HG03097 (cell line): ENCODE measurements around the gene PBRM1.

Experiments used
- ATAC-seq: cut with Tn5 transposase; IDR thresholded peaks from one replicate; pipeline ENCODE4 v1.9.1; 2021; ENCODE audit not compliant: unreplicated experiment, low FRiP score

Gene PBRM1

GRCh38 chr3:52537726-52538421 is 147.8 kb downstream of the PBRM1 start:
- no peak for ATAC-seq

DNA sequence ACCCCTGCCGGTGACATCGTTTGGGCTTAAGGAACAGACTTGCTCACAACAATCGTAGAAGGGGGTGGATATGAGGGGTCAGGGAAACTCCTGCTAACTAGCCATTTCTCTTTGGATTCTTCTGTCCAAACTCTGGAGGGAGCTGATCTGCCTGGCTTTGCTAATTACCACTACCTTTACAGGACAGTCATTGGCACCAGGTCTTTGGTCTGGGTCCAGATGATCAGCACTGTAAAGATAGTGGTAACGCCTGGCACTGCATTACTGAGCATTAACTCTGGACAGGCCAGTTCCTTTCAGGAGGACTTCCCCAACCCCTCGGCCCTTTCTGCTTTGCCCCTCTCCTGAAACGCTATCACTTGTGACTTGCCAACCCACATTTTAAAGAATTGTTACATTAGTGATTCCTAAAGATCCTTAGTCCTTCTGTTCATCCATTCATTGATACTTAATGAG is 148.5 kb downstream of the PBRM1 start:
- no peak for ATAC-seq

DNA sequence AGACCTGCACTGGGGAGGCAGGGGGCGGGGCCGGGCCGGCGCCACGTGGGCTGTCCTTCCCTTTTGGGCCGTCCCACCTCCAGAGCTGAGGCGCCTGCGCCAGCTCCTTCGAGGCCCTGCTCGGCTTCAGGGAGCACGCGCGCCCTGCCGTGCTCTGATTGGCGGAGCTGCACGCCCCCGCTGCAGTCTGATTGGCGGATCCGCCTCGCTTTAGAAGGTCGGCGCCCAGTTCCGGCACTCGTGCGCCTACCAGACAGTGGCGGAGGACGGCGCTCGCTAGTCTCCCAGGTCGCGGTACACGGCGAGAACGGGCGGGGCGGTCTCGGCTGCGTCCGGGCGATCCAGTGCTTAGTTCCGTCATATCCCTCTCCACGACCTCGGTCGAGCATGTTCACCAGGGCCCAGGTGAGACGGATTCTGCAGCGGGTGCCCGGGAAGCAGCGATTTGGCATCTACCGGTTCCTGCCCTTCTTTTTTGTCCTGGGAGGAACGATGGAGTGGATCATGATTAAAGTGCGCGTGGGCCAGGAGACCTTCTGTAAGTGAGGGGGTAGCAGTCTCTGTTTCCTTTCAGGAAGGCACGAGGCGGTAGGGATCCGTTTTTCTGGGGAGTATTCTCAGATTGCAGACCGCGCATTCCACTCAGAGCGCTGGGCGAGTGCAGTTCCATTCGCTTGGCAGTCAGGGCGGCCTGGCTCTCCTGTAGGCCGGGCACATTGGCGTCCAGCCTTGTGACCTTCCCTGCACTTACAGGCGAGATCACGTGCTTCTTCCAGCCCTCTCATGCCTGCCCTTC is 149.1 kb downstream of the PBRM1 start, which contains the start of gene UQCC5:
Gene UQCC5, plus strand, starts transcription at position 237 of the 796 bp plus-strand sequence. Its CDS starts 151 bp downstream, at position 388.
- ATAC-seq = peak; percentile 84

DNA sequence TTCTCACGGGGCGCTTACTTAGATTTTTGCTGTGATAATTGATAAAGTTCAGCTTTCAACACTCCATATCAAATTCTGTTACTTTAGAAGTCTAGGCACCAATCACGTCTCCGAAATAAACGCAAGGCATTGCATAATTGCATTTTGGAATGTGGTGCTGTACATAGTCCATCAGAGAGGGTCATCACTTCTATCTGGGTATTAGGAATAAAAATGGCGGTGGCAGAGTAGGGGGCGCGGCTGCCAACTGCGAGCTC is 149.7 kb downstream of the PBRM1 start:
- no peak for ATAC-seq

GRCh38 chr3:52535411-52536111 is 150.2 kb downstream of the PBRM1 start:
- ATAC-seq = no peak

GRCh38 chr3:52534281-52535183 is 151.2 kb downstream of the PBRM1 start:
- no peak for ATAC-seq

DNA sequence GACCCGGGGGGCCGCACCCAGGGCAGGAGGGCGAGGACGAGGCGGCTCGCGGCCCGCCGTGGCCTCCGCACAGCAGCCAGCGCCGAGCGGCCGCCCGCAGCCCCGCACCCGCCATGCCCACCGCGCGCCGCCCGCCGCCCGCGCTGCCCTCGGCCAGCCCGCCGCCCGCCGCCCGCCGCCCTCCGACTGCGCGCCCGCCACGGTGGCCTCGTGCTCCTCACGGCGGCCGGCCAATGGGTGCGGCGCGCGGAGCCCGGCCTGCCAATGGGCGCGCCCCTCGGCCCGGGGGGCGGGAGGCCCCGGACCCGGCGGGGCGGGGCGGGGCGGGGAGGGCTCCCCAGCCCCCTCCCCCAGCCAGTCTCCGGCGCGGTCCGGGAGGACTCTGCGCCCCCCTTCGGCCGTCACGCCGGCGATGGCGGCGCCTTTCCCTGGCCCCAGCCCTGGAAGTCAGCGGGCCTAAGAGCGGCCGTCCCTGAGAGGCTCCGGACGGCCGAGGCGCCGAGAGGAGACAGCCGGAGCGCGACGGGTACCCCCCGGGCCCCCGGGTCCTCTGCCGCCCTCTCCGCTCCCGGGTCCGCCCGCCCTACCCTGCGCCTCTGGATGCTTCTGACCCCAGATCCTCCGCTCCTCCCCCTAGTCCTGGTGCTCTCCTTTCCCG is 152.0 kb downstream of the PBRM1 start, which contains the start of gene NT5DC2:
Gene NT5DC2, minus strand, starts transcription at position 235 of the 658 bp plus-strand sequence. Its CDS starts 120 bp downstream, at position 115.
- no peak for ATAC-seq

GRCh38 chr3:52532838-52533622 is 152.7 kb downstream of the PBRM1 start:
- ATAC-seq = no peak

DNA sequence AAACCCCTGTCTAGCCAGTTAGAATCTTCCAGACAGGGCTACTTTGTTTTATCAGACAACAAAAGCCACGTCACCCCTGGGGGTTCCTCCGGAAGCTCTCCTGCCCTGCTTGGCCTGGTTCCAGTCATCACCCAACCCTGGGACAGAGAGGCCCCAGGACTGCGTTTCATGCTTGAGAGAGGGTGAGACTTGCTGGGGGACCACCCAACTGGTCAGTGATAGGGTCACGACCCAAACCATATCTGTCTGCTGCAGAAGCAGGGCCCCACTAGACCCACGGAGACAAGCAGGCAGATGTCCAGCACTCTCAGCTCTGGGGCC is 153.2 kb downstream of the PBRM1 start:
- ATAC-seq = no peak

- ATAC-seq = no peak
Measured at GRCh38 chr3:52531860-52532516, 153.7 kb downstream of the PBRM1 start.

DNA sequence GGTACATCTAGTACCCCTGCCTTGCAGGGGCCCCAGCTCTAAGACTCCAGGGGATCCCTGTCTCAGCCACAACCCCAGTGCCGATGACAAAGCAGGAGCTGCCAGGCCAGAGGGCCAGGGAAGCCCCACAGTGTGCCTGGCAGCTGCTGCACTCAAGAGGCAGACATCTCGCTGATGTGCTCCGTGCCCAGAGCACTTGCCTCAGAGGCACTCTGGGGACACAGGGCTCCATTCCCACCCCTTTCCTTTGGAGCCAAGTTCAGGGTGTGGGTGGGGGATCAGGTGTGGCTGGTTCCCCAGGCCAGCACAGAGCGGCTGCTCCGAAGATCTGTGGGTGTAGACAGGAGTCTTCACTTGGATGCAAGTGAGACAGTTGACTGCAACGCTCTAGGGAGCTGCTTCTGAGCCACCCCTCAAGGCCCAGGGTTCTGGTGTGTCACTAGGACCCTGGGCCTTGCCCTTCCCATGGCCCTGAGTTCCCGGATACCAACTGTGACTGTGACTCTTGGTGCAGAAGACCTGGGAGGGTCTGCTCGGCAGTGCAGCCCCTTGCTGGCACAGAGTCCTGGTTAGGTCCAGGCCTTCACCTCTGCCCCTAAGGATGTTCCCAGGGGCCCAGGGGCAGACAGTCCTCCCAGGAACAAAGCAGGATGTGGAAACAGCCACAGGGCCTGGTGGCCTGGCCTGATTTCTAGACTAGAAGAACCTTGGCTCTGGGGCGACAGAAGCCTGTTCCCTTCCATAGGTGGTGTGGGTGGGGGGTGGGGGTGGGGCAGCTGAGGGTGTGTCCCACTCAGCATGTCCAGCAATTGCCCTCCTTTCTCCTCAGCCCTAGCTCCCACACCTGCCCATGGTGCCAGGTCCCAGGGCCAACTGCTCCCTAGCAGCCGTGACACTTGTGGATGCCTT is 154.5 kb downstream of the PBRM1 start:
- ATAC-seq = no peak

- no peak for ATAC-seq
Measured at GRCh38 chr3:52529376-52530333, 156.1 kb downstream of the PBRM1 start.

GRCh38 chr3:52528586-52529375 is 156.9 kb downstream of the PBRM1 start:
- no peak for ATAC-seq

DNA sequence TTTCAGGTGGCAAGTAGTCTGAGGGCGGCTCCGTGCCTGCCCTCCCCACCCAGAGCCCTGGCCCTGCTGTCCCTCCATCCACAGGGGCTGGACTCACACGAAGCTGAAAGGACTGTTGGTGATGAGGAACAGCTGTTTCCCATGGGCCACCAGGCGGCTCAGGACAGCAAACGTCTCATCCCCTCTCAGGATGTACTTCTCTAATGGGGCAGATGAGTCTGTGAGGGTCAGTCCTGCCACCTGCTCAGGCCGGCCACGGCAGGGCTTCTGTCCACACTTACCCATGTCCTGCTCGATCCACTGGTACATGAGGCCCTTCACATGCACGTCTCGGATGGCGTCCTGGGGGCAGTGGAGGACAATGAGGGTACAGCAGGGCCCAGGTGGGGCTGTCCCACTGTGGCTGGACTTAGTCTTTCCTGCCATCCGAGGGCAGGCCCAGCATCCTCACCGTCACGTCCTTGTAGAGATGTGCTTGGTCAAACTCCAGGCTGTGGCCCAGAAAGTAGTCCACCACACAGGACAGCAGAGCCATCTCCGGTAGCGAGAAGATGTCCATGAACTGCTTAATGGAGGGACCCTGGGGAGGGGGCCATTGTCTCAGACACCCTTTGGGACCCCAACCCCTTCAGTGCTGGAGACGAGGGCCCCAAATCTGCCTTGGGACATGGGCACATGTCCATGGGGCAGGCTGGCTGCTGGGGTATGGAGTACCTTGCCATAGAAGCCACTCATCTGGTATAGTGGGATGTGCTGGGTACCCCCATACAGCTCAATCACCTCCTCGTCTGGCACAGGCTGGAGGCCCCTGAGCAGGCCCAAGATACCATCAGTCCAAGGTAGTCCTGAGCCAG is 157.8 kb downstream of the PBRM1 start:
- ATAC-seq = no peak
